Left cardiac atrium (tissue), 4 donors: ENCODE measurements around the gene ARHGAP30. TPM values are rescaled to one million over a fixed set of nuclear protein-coding genes. Genes with fewer than 3 reads are reported as not detected.
"Not testable (repeated sequence)": the region's sequence is repeated elsewhere in the genome, so short reads cannot be mapped to it uniquely, and the experiment has no call there.

Experiments
- ATAC-seq, 2 donors: fragments of 200-7000 bp; cut with Tn5 transposase; one replicate each; pipeline ENCODE4 v1.9.1; 2020; ENCODE audit warnings: mild to moderate bottlenecking in 2 of 2, moderate library complexity in 2 of 2
- DNase-seq: peaks from one replicate; pipeline ENCODE4 v3.0.0-alpha.2; 2020
- intact Hi-C, 2 donors: fragments of 100-400 bp; cut with DNase I; formaldehyde crosslinking; loops; one replicate each; pipeline versions ENCODE4 v1.14.1 to v1.15.1; 2022 to 2023
- total RNA-seq, 2 donors: library from RNA; stranded (reverse); fragmentation: NEBNext Ultra II Directional; extraction: Animal tissue kit (Norgen Biotek cat#: 25700); gene quantifications; one replicate each; pipeline ENCODE4 v1.2.1, GENCODE V29; 2021
- donor health status: DM: no; HTN: yes; CAD: no.
- donor health status: DM: no; HTN: yes; CAD: no; lungs with severe emphysema.
- donor health status: DM: yes; HTN: yes; CAD: no.
- donor health status: Dilated cardiomyopathy.

Gene ARHGAP30
- total RNA-seq, 2 donors from 2014 or later: 7.4 to 10.0 TPM

- DNase-seq (no peak), ATAC-seq (no peak)
- intact Hi-C loops: no loop called here
Observed at GRCh38 chr1:161077426-161077825, 7.7 kb upstream of the ARHGAP30 start.

- ATAC-seq (no peak), DNase-seq (no peak)
- intact Hi-C loops: no loop called here
Observed at GRCh38 chr1:161076410-161076809, 6.7 kb upstream of the ARHGAP30 start.

- intact Hi-C loops: no loop called here
- DNase-seq (no peak), ATAC-seq (no peak)
Observed at GRCh38 chr1:161074676-161075368, 5.1 kb upstream of the ARHGAP30 start.

GRCh38 chr1:161073474-161074121 lies 3.9 kb upstream of the ARHGAP30 start:
- no peak for ATAC-seq
- DNase-seq: no peak
- intact Hi-C loops: no loop called here

- intact Hi-C loops: no loop called here
- DNase-seq (no peak), ATAC-seq (no peak)
Observed at GRCh38 chr1:161072751-161073449, 3.2 kb upstream of the ARHGAP30 start.

GRCh38 chr1:161071886-161072371 lies 2.2 kb upstream of the ARHGAP30 start:
- intact Hi-C loops: no loop called here
- DNase-seq (peak; percentile 60), ATAC-seq (peak in 1 of 2 donors; percentile 8)

- no peak for DNase-seq
- intact Hi-C loops: no loop called here
Observed at GRCh38 chr1:161070761-161071160, 1.1 kb upstream of the ARHGAP30 start.

GRCh38 chr1:161069241-161069640 lies 450 bp downstream of the ARHGAP30 start:
- intact Hi-C loops: no loop called here
- no peak for DNase-seq
- peak in 1 of 2 donors; percentile 2 for ATAC-seq

More at GRCh38 chr1:161070761-161071160, 1.1 kb upstream of the ARHGAP30 start:
- ATAC-seq: no peak

- ATAC-seq (peak; percentile 81 to 82), DNase-seq (peak; percentile 72)
- intact Hi-C loops: no loop called here
Observed at GRCh38 chr1:161068306-161069234, 1.1 kb downstream of the ARHGAP30 start.

GRCh38 chr1:161066694-161067093 lies 3.0 kb downstream of the ARHGAP30 start:
- intact Hi-C loops: no loop called here
- no peak for ATAC-seq

GRCh38 chr1:161065681-161066080 lies 4.0 kb downstream of the ARHGAP30 start:
- DNase-seq, intact Hi-C loops, ATAC-seq: not testable (repeated sequence)

More at GRCh38 chr1:161066694-161067093, 3.0 kb downstream of the ARHGAP30 start:
- no peak for DNase-seq

- DNase-seq, intact Hi-C loops, ATAC-seq: not testable (repeated sequence)
Observed at GRCh38 chr1:161063936-161064335, 5.8 kb downstream of the ARHGAP30 start.

GRCh38 chr1:161061419-161061818 lies 8.3 kb downstream of the ARHGAP30 start:
- intact Hi-C loops: no loop called here
- DNase-seq (no peak), ATAC-seq (no peak)

GRCh38 chr1:161059293-161059692 lies 10.4 kb downstream of the ARHGAP30 start:
- no peak for DNase-seq
- ATAC-seq: no peak
- intact Hi-C loops: no loop called here

GRCh38 chr1:161054805-161055204 lies 14.9 kb downstream of the ARHGAP30 start:
- intact Hi-C loops: no loop called here
- ATAC-seq: no peak
- no peak for DNase-seq

GRCh38 chr1:161054232-161054631 lies 15.5 kb downstream of the ARHGAP30 start:
- ATAC-seq (no peak), DNase-seq (no peak)
- intact Hi-C loops: no loop called here

- ATAC-seq (no peak), DNase-seq (no peak)
- intact Hi-C loops: no loop called here
Observed at GRCh38 chr1:161052899-161053298, 16.8 kb downstream of the ARHGAP30 start.

- intact Hi-C loops: no loop called here
- DNase-seq (no peak), ATAC-seq (no peak)
Observed at GRCh38 chr1:161051219-161051618, 18.5 kb downstream of the ARHGAP30 start.
